GM21360 (cell line): Measurements from ENCODE around the gene SNCB.

Experiments
- ATAC-seq: cut with Tn5 transposase; IDR thresholded peaks from one replicate; pipeline ENCODE4 v1.9.1; 2021; ENCODE audit warnings: mild to moderate bottlenecking, moderate library complexity; ENCODE audit not compliant: unreplicated experiment

The SNCB gene

GRCh38 chr5:176646049-176646706, 15.8 kb upstream of the SNCB start:
- no peak for ATAC-seq

GRCh38 chr5:176644878-176645670, 14.7 kb upstream of the SNCB start:
- ATAC-seq = no peak

GRCh38 chr5:176644294-176644693, 14.0 kb upstream of the SNCB start:
- no peak for ATAC-seq

GRCh38 chr5:176643491-176644219, 13.3 kb upstream of the SNCB start:
- no peak for ATAC-seq

- no peak for ATAC-seq
Observed at GRCh38 chr5:176642675-176643490, 12.5 kb upstream of the SNCB start.

- ATAC-seq = no peak
Observed at GRCh38 chr5:176640616-176641015, 10.3 kb upstream of the SNCB start.

GRCh38 chr5:176639981-176640380, 9.6 kb upstream of the SNCB start:
- no peak for ATAC-seq

GRCh38 chr5:176639208-176639607, 8.9 kb upstream of the SNCB start:
- no peak for ATAC-seq

- ATAC-seq = no peak
Observed at GRCh38 chr5:176638437-176638836, 8.1 kb upstream of the SNCB start.

- ATAC-seq = no peak
Observed at GRCh38 chr5:176637556-176637955, 7.2 kb upstream of the SNCB start.

GRCh38 chr5:176636426-176636825, 6.1 kb upstream of the SNCB start:
- no peak for ATAC-seq

GRCh38 chr5:176633598-176633997, 3.3 kb upstream of the SNCB start:
- ATAC-seq = no peak

- ATAC-seq = no peak
Observed at GRCh38 chr5:176632745-176633144, 2.4 kb upstream of the SNCB start.

- no peak for ATAC-seq
Observed at GRCh38 chr5:176631383-176632200, 1.3 kb upstream of the SNCB start.

GRCh38 chr5:176630681-176631222, 418 bp upstream of the SNCB start:
- no peak for ATAC-seq

- no peak for ATAC-seq
Observed at GRCh38 chr5:176629317-176629852, 949 bp downstream of the SNCB start.

- ATAC-seq = no peak
Observed at GRCh38 chr5:176628406-176629228, 1.7 kb downstream of the SNCB start.

- no peak for ATAC-seq
Observed at GRCh38 chr5:176627582-176627981, 2.8 kb downstream of the SNCB start.

GRCh38 chr5:176626876-176627236, 3.5 kb downstream of the SNCB start:
- no peak for ATAC-seq
